Right lobe of liver (tissue), 6 donors: ENCODE results near the gene TRIO. TPM values are rescaled to one million over a fixed set of nuclear protein-coding genes. Genes with fewer than 3 reads are reported as not detected.

Source experiments
- ATAC-seq, 4 donors: fragments of 200-7000 bp; cut with Tn5 transposase; one replicate each; pipeline ENCODE4 v1.9.1; 2020; ENCODE audit warnings: mild to moderate bottlenecking in 4 of 4, moderate library complexity in 4 of 4
- DNase-seq, 3 donors: peaks; one replicate each; pipeline ENCODE4 v3.0.0-alpha.2; 2020
- H3K27ac ChIP-seq, 3 donors: fragments of 200-600 bp; one replicate each; pipeline ENCODE4 v1.8.0; 2022
- H3K27me3 ChIP-seq, 2 donors: fragments of 200-600 bp; one replicate each; pipeline ENCODE4 v1.8.0; 2022
- H3K36me3 ChIP-seq, 4 donors: fragments of 200-600 bp; sonication (generic) in 1 of 4; one replicate each; pipeline versions ENCODE4 v1.5.1 to v1.8.0; 2017 to 2022; ENCODE audit warnings: control low read depth in 1 of 4
- H3K4me1 ChIP-seq, 4 donors: fragments of 200-600 bp; sonication (generic) in 1 of 4; one replicate each; pipeline versions ENCODE4 v1.5.1 to v1.8.0; 2017 to 2022; ENCODE audit warnings: control low read depth in 1 of 4
- H3K4me3 ChIP-seq, 3 donors: fragments of 200-600 bp; one replicate each; pipeline ENCODE4 v1.8.0; 2022
- H3K9me3 ChIP-seq, 4 donors: fragments of 200-600 bp; sonication (generic) in 1 of 4; one replicate each; pipeline versions ENCODE4 v1.5.1 to v1.8.0; 2017 to 2022; ENCODE audit warnings: control low read depth in 1 of 4
- POLR2A ChIP-seq: fragments of 450-650 bp; IDR thresholded peaks from one replicate; pipeline ENCODE4 v1.6.1; 2017; ENCODE audit warnings: antibody characterized with exemption, mild to moderate bottlenecking
- WGBS: methylation state at CpG from one replicate; pipeline ENCODE4 v1.1.6; 2018; ENCODE audit warnings: low coverage, low lambda C conversion rate; ENCODE audit not compliant: insufficient coverage; ENCODE audit errors: missing lambda C conversion rate; 5-methylcytosine and 5-hydroxymethylcytosine counted together
- intact Hi-C, 2 donors: fragments of 100-400 bp; cut with DNase I; formaldehyde crosslinking; loops; one replicate each; pipeline versions ENCODE4 v1.11.2 to v1.14.1; 2022
- total RNA-seq, 6 experiments: library from RNA; depleted of rRNA in 2 of 6; stranded (reverse); fragments of >200 nt in 2 of 6; fragmentation: NEBNext Ultra II Directional in 3 of 6; extraction: Animal tissue kit (Norgen Biotek cat#: 25700) in 3 of 6; gene quantifications; one replicate each; pipeline versions ENCODE4 v1.1.0 to v1.2.4, GENCODE V29; 2016 to 2023
- TF ChIP-seq, protein P1 (sequence below), 4 donors: fragments of 200-600 bp in 3 of 4; fragments of 450-650 bp in 1 of 4; IDR thresholded peaks; one replicate each; pipeline versions ENCODE4 v1.5.1 to v1.8.0; 2016 to 2022; ENCODE audit warnings: antibody characterized with exemption in 4 of 4, mild to moderate bottlenecking in 2 of 4
- donor health status: DM: no; HTN: yes; CAD: no.
- donor health status: DM: no; HTN: no; CAD: no.
- donor health status: DM: no; HTN: no; CAD: no.
- donor health status: DM: no; HTN: yes; CAD: no.
- donor health status: DM: no; HTN: yes; CAD: no.

TRIO gene
- total RNA-seq, 6 experiments from 2014 or later: 34.7 to 63.5 (median 50.2) TPM

DNA sequence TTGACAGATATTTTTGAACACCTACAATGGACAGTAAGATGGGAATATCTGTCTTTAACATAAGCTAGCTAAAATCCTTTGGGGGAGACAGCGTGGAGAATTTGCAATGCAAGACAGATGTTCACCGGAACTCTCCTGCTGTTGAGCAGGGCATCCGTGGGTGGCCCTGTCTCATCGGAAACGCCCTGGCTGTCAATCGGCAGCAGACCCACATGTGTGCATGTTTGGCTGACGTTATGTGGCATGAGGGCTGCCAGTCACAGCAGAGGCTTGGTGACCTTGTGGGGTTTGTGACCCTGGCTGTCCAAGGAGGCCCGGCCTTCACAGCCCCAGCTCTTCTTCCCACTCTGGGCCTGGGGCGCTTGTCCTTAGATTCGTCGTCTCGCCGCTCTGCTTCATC, 308.7 kb downstream of the TRIO start:
- intact Hi-C loops: no loop called here
- Histone ChIP-seq H3K4me1 (no peaks in the 10 kb centered on the region), H3K4me3 (no peak overlapping the region), H3K27me3 (no peaks in the 10 kb centered on the region), H3K9me3 (no peaks in the 10 kb centered on the region), H3K27ac (no peak overlapping the region), H3K36me3 (peaks cover 0 to 5% (median 0%) of the 10 kb centered on the region in 4 donors)
- ATAC-seq: peak in 1 of 4 donors; percentile 20
- no peak for DNase-seq
- no peak for TF ChIP-seq POLR2A
- TF ChIP-seq, protein P1, sequence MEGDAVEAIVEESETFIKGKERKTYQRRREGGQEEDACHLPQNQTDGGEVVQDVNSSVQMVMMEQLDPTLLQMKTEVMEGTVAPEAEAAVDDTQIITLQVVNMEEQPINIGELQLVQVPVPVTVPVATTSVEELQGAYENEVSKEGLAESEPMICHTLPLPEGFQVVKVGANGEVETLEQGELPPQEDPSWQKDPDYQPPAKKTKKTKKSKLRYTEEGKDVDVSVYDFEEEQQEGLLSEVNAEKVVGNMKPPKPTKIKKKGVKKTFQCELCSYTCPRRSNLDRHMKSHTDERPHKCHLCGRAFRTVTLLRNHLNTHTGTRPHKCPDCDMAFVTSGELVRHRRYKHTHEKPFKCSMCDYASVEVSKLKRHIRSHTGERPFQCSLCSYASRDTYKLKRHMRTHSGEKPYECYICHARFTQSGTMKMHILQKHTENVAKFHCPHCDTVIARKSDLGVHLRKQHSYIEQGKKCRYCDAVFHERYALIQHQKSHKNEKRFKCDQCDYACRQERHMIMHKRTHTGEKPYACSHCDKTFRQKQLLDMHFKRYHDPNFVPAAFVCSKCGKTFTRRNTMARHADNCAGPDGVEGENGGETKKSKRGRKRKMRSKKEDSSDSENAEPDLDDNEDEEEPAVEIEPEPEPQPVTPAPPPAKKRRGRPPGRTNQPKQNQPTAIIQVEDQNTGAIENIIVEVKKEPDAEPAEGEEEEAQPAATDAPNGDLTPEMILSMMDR (IDR thresholded peaks at IDR 0.05): no peak
- WGBS: 83% methylated on average over 8 of the region's 13 CpGs

DNA sequence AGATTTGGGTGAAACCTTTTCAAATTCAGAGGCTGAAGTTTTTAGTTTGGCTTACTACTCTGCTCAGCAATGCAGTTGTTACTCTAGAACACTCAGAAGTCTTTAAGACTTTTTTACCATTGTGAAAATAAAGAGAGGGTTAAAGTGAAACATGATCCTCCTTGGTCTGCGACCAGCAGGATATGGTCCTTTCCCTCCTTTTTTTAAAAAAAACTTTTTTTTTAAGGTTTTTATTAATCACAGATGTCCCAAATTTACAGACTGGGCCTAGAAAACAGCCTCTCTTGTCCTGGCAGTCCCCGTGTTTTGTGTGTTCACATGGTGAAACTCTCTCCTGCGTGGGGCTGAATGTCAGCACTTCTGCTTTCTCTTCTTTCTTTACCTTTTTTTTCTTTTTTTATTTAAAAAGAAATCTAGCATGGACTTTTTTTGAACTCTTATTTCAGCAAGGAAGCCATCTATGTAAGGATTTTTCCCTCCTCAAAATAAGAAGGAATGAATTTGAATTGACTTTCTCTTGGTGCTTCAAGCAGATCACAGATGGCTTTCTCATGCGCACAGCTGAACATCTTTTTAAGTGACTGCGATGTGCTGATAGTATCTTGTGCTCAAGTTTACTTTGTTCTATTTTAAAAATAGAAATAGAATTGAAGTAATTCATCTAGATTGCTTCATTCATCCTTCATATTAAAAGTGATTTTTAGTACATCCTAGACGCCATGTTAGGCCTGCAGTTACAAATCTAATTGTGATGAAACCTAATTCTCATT, 309.7 kb downstream of the TRIO start:
- H3K4me1 ChIP-seq: no peaks in the 10 kb centered on the region
- WGBS: 70% methylated on average over 6 of the region's 6 CpGs
- peaks cover 0 to 5% (median 0%) of the 10 kb centered on the region in 4 donors for H3K36me3 ChIP-seq
- intact Hi-C loops: no loop called here
- no peaks in the 10 kb centered on the region for H3K9me3 ChIP-seq
- TF ChIP-seq, protein P1 (IDR thresholded peaks at IDR 0.05): no peak
- no peak for TF ChIP-seq POLR2A
- H3K4me3 ChIP-seq: no peak overlapping the region
- no peak for ATAC-seq
- H3K27ac ChIP-seq: no peak overlapping the region
- DNase-seq: no peak
- no peaks in the 10 kb centered on the region for H3K27me3 ChIP-seq

DNA sequence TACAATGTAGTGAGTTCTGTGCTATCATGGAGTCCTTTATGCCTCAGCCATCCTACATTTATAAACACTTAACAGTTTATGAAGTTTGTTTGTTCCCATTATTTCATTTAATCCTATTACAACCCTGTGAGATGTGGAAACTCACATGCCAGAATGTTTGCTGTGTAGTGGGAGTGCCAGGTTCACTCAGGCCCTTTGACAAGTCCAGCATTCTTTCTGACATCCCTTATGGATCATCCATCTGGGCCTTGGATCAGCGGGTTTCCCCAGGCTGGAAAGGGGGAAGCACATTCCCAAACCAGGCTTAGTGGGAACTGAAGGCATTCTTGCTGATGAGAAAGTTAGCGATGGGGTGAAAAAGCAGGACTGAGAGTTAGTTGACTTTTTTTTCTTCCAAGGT, 310.3 kb downstream of the TRIO start:
- no peaks in the 10 kb centered on the region for H3K27me3 ChIP-seq
- H3K9me3 ChIP-seq: no peaks in the 10 kb centered on the region
- H3K36me3 ChIP-seq: peaks cover 0 to 5% (median 0%) of the 10 kb centered on the region in 4 donors
- TF ChIP-seq, protein P1 (IDR thresholded peaks at IDR 0.05): no peak
- TF ChIP-seq POLR2A: no peak
- no peak overlapping the region for H3K27ac ChIP-seq
- DNase-seq (no peak), ATAC-seq (no peak)
- WGBS: 100% methylated on average over 2 of the region's 2 CpGs
- H3K4me1 ChIP-seq: no peaks in the 10 kb centered on the region
- H3K4me3 ChIP-seq: no peak overlapping the region
- intact Hi-C loops: no loop called here

DNA sequence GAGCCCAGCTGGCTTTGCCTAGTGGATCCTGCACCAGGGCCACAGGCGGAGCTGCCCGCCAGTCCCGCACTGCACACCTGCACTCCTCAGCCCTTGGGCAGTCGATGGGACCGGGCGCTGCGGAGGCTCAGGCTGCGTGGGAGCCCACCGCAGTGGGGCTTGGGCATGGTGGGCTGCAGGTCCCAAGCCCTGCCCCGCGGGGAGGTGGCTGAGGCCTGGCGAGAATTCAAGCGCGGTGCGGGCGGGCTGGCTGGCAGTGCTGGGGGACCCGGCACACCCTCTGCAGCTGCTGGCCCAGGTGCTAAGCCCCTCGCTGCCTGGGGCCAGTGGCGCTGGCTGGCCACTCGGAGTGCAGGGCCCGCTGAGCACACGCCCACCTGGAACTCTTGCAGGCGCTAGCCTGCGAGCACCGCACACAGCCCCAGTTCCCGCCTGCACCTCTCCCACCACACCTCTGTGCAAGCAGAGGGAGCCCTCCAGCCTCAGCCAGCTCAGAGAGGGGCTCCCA, 312.7 kb downstream of the TRIO start:
- Histone ChIP-seq H3K36me3 (peaks cover 0 to 17% (median 3%) of the 10 kb centered on the region in 4 donors), H3K27me3 (no peaks in the 10 kb centered on the region), H3K9me3 (no peaks in the 10 kb centered on the region), H3K4me3 (no peak overlapping the region), H3K27ac (no peak overlapping the region), H3K4me1 (no peaks in the 10 kb centered on the region)
- ATAC-seq (peak in 1 of 4 donors; percentile 37), DNase-seq (no peak)
- intact Hi-C loops: no loop called here
- TF ChIP-seq, protein P1 (IDR thresholded peaks at IDR 0.05): no peak
- no peak for TF ChIP-seq POLR2A
- no CpG with 5 or more reads among the region's 26 CpGs for WGBS
